Measurements from ENCODE around the gene KRTAP3-2. TPM values are rescaled to one million over a fixed set of nuclear protein-coding genes. Genes with fewer than 3 reads are reported as not detected.

KRTAP3-2 gene
- total and polyA plus RNA-seq, 11 donors = not detected

DNA sequence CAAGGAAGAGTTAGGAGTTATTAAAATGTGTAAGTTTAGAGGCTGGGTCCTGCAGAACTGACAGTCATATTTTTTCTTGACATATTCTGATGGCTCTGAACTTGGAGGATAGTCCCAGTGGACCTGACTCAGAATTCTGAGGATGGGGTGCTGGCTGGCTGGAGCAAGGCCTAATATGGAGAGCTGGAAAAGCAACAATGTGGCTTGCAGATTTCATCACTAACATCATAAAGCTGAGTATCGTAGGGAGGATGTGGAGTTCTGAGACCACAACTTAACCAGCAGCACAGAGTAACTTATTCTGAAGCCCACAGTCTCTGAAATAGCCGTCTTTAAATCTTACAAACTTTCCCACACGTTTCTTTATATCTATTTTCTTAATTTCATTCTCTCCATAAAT is 25.0 kb upstream of the KRTAP3-2 start:
- TF ChIP-seq, protein P1, sequence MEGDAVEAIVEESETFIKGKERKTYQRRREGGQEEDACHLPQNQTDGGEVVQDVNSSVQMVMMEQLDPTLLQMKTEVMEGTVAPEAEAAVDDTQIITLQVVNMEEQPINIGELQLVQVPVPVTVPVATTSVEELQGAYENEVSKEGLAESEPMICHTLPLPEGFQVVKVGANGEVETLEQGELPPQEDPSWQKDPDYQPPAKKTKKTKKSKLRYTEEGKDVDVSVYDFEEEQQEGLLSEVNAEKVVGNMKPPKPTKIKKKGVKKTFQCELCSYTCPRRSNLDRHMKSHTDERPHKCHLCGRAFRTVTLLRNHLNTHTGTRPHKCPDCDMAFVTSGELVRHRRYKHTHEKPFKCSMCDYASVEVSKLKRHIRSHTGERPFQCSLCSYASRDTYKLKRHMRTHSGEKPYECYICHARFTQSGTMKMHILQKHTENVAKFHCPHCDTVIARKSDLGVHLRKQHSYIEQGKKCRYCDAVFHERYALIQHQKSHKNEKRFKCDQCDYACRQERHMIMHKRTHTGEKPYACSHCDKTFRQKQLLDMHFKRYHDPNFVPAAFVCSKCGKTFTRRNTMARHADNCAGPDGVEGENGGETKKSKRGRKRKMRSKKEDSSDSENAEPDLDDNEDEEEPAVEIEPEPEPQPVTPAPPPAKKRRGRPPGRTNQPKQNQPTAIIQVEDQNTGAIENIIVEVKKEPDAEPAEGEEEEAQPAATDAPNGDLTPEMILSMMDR (IDR thresholded peaks at IDR 0.05) = no peak
- TF ChIP-seq POLR2A (IDR thresholded peaks at IDR 0.05) = no peak
- H3K4me3 ChIP-seq = no peak overlapping the region
- peaks cover 0 to 20% (median 7%) of the 10 kb centered on the region in 9 donors for H3K27me3 ChIP-seq
- ATAC-seq (no peak), DNase-seq (no peak)
- no peaks in the 10 kb centered on the region for H3K4me1 ChIP-seq
- intact Hi-C loops (cut with DNase I) = no loop called here
- WGBS, 4 donors = 64 to 82% (median 74%) methylated on average over 3 of the region's 3 CpGs
- H3K36me3 ChIP-seq = no peaks in the 10 kb centered on the region
- peaks cover 0 to 10% (median 0%) of the 10 kb centered on the region in 12 donors for H3K9me3 ChIP-seq
- no peak overlapping the region for H3K27ac ChIP-seq

DNA sequence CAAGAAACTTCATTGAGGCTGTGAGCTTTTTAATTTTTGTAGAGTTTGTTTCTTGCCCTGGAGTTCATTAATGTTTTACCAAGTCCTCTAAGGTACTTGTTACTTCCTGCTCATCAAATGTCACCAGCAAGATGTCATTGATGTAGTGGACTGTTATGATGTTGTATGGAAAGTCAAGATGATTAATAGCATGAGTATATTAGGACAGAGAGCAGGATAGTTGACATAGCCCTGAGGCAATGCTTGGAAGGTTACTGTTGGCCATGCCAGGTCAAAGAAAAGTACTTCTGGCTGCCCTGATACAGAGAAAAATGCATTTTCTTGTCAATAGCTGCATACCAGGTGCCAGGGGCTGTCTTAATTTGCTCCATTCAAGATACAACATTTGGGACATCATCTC is 20.6 kb upstream of the KRTAP3-2 start:
- H3K27ac ChIP-seq = no peak overlapping the region
- H3K36me3 ChIP-seq = no peaks in the 10 kb centered on the region
- no peak for ATAC-seq
- peaks cover 0 to 10% (median 0%) of the 10 kb centered on the region in 12 donors for H3K9me3 ChIP-seq
- intact Hi-C loops (cut with DNase I) = no loop called here
- H3K4me1 ChIP-seq = no peaks in the 10 kb centered on the region
- H3K4me3 ChIP-seq = no peak overlapping the region
- H3K27me3 ChIP-seq = no peaks in the 10 kb centered on the region
- no peak for DNase-seq
- TF ChIP-seq POLR2A (IDR thresholded peaks at IDR 0.05) = no peak
- TF ChIP-seq, protein P1 (IDR thresholded peaks at IDR 0.05) = no peak

DNA sequence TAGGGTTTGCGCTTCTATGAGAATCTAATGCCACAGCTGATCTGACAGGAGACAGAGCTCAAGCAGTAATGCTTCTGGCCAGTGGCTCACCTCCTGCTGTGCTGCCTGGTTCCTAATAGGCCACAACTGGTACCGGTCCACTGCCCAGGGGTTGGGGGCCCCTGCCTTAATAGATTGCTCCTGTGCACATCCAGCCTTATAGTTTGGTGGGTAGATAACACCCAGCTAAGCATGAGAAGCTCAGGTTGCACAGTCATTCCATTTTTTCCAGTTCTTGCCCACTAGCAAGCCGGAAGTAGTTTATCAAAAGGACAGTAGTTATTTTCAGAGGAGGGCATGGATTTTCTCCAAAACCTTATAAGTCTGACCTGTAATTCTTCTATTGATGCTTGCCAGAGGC is 19.7 kb upstream of the KRTAP3-2 start:
- Histone ChIP-seq H3K27ac (no peak overlapping the region), H3K36me3 (no peaks in the 10 kb centered on the region), H3K27me3 (peaks cover 0 to 4% (median 0%) of the 10 kb centered on the region in 9 donors), H3K4me1 (peaks cover 0 to 2% (median 0%) of the 10 kb centered on the region in 12 donors), H3K9me3 (peaks cover 0 to 10% (median 0%) of the 10 kb centered on the region in 12 donors), H3K4me3 (no peak overlapping the region)
- 91 to 96% (median 93%) methylated on average over 2 to 3 of the region's 3 CpGs for WGBS, 4 donors
- DNase-seq = no peak
- TF ChIP-seq POLR2A (IDR thresholded peaks at IDR 0.05) = no peak
- TF ChIP-seq, protein P1 (IDR thresholded peaks at IDR 0.05) = no peak
- no peak for ATAC-seq
- intact Hi-C loops (cut with DNase I) = no loop called here

DNA sequence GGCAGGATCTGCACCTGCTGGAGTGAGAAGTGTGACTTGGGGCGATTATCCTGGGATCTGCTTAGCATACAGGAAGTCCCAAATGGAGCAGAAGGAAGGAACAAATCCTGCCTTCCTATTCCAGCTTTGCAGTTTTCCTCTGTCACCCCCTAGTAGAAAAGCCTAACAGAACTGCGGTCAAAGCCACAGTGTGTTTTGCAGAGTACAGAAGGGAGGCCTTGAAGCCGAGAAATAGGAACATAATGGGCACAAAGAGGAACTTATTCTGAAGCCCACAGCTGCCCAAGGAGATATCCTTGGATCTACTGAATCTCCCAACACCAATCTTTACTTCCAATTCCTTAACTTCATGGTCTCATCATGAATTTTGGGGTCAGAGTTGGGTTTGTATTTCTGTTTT is 18.8 kb upstream of the KRTAP3-2 start:
- Histone ChIP-seq H3K4me1 (peaks cover 0 to 6% (median 0%) of the 10 kb centered on the region in 12 donors), H3K27ac (no peak overlapping the region), H3K4me3 (no peak overlapping the region), H3K36me3 (no peaks in the 10 kb centered on the region), H3K27me3 (peaks cover 0 to 4% (median 0%) of the 10 kb centered on the region in 9 donors), H3K9me3 (peaks cover 0 to 7% (median 0%) of the 10 kb centered on the region in 12 donors)
- no peak for DNase-seq
- ATAC-seq = no peak
- 70 to 78% (median 76%) methylated on average over 2 to 3 of the region's 3 CpGs for WGBS, 4 donors
- intact Hi-C loops (cut with DNase I) = no loop called here
- TF ChIP-seq, protein P1 (IDR thresholded peaks at IDR 0.05) = no peak
- no peak for TF ChIP-seq POLR2A (IDR thresholded peaks at IDR 0.05)

Data from heart left ventricle (tissue), 16 donors.